HFFc6 (cell line): ENCODE results near the gene NUP62CL. TPM values are rescaled to one million over a fixed set of nuclear protein-coding genes. Genes with fewer than 3 reads are reported as not detected.
A peak's percentile ranks its signal among the peaks of the same experiment; 100 is the strongest.

ENCODE experiments used
- DNase-seq: peaks from one replicate; pipeline ENCODE4 v3.0.0-alpha.2; 2018
- H3K27ac Mint-ChIP-seq: 2 replicates; pipeline ENCODE4 v1.8.0; 2020; ENCODE audit warnings: mild to moderate bottlenecking, mixed read lengths
- H3K27me3 Mint-ChIP-seq: 2 replicates; pipeline ENCODE4 v1.8.0; 2021; ENCODE audit warnings: mild to moderate bottlenecking, moderate library complexity, mixed read lengths; ENCODE audit not compliant: insufficient read depth
- H3K36me3 Mint-ChIP-seq: 2 replicates; pipeline ENCODE4 v1.8.0; 2021; ENCODE audit warnings: low read depth, mixed read lengths
- H3K4me1 Mint-ChIP-seq: 2 replicates; pipeline ENCODE4 v1.8.0; 2020; ENCODE audit warnings: low read depth, mixed read lengths
- H3K4me3 Mint-ChIP-seq: 2 replicates; pipeline ENCODE4 v1.8.0; 2020; ENCODE audit warnings: mild to moderate bottlenecking, moderate library complexity, mixed read lengths
- H3K9me3 Mint-ChIP-seq: 2 replicates; pipeline ENCODE4 v1.8.0; 2020; ENCODE audit warnings: mild to moderate bottlenecking, mixed read lengths
- total RNA-seq, 6 experiments: library from RNA; stranded (reverse); fragmentation: NEBNext Ultra II Directional; extraction: Animal tissue kit (Norgen Biotek cat#: 25700); gene quantifications; 2 replicates in 1 of 6; 3 replicates in 5 of 6; pipeline ENCODE4 v1.2.3, GENCODE V29; 2021
- TF ChIP-seq, protein P1 (sequence below): fragments of 200-600 bp; sonication (generic); IDR thresholded peaks from 2 replicates; pipeline ENCODE4 v1.5.0; 2021; ENCODE audit warnings: antibody characterized with exemption, mild to moderate bottlenecking

Gene NUP62CL
- total RNA-seq, 6 experiments from 2014 or later, result not detected

DNA sequence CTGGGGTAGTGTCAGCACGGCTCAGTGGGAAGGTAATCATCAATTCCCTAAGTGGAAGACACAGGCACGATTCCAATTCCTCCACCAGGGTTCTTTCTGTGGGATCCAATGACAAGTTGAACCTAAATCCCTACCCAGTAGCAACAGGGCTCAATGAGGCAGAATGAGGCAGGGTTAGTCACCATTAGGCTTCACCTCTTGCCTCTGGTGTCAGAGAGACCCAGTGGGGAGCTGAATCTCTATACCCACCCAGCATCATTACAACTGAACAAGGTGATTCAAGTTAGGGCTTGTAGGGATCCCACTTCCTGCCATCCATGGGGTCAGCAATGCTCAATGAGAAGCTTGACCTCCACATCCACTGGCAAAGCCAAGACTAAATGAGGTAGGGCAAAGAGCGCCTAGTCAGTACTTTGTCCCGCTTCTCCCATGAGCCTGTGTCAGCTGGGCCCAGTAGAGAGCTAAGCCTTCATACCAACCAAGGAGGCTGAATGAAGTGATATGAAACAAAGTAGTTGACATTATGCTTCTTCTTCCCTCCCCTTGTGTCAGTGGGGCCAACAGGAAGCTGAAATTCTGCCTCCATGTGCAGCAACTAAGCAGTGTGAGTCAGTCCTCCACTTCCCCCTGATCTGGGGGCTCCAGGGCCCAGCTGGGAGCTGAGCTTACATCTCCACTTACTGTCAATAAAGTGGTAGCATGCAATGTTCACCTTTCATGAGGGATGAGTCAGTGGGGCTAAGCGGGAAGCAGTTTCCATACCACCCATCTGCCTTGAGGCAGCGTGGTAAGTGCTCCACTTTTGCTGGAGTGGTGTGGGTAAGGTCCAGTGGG lies 51.2 kb downstream of the NUP62CL start:
- DNase-seq, result no peak
- H3K9me3 Mint-ChIP-seq, result no peaks in the 10 kb centered on the region
- no peaks in the 10 kb centered on the region for H3K36me3 Mint-ChIP-seq
- no peak overlapping the region for H3K27ac Mint-ChIP-seq
- H3K4me1 Mint-ChIP-seq, result no peaks in the 10 kb centered on the region
- H3K27me3 Mint-ChIP-seq, result no peaks in the 10 kb centered on the region
- TF ChIP-seq, protein P1, sequence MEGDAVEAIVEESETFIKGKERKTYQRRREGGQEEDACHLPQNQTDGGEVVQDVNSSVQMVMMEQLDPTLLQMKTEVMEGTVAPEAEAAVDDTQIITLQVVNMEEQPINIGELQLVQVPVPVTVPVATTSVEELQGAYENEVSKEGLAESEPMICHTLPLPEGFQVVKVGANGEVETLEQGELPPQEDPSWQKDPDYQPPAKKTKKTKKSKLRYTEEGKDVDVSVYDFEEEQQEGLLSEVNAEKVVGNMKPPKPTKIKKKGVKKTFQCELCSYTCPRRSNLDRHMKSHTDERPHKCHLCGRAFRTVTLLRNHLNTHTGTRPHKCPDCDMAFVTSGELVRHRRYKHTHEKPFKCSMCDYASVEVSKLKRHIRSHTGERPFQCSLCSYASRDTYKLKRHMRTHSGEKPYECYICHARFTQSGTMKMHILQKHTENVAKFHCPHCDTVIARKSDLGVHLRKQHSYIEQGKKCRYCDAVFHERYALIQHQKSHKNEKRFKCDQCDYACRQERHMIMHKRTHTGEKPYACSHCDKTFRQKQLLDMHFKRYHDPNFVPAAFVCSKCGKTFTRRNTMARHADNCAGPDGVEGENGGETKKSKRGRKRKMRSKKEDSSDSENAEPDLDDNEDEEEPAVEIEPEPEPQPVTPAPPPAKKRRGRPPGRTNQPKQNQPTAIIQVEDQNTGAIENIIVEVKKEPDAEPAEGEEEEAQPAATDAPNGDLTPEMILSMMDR, result no peak
- H3K4me3 Mint-ChIP-seq, result no peak overlapping the region

- H3K36me3 Mint-ChIP-seq, result no peaks in the 10 kb centered on the region
- H3K4me1 Mint-ChIP-seq, result no peaks in the 10 kb centered on the region
- TF ChIP-seq, protein P1, result no peak
- H3K27ac Mint-ChIP-seq, result no peak overlapping the region
- no peak overlapping the region for H3K4me3 Mint-ChIP-seq
- no peak for DNase-seq
- H3K9me3 Mint-ChIP-seq, result no peaks in the 10 kb centered on the region
- H3K27me3 Mint-ChIP-seq, result no peaks in the 10 kb centered on the region
Measured at GRCh38 chrX:107153005-107153404, 53.2 kb downstream of the NUP62CL start.

- no peaks in the 10 kb centered on the region for H3K4me1 Mint-ChIP-seq
- H3K27ac Mint-ChIP-seq, result no peak overlapping the region
- no peaks in the 10 kb centered on the region for H3K9me3 Mint-ChIP-seq
- TF ChIP-seq, protein P1, result no peak
- DNase-seq, result no peak
- H3K4me3 Mint-ChIP-seq, result no peak overlapping the region
- peaks cover 4% of the 10 kb centered on the region for H3K27me3 Mint-ChIP-seq
- no peaks in the 10 kb centered on the region for H3K36me3 Mint-ChIP-seq
Measured at GRCh38 chrX:107146670-107147069, 59.6 kb downstream of the NUP62CL start.

DNA sequence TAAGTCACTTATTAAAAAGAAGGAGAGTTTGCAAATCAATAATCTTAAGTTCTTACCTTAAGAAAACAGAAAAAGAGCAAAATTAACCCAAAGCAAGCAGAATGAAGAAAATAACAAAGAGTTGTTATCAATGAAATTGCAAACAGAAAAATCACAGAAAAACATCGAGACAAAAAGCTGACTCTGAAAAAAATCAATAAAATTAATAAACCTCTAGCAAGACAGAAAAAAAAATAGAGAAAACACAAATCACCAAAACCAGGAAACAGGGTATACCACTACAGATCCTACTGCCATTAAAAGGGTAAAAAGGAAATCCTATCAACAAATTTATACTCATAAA lies 70.3 kb downstream of the NUP62CL start:
- H3K4me1 Mint-ChIP-seq, result peaks cover 17% of the 10 kb centered on the region
- no peak for DNase-seq
- no peaks in the 10 kb centered on the region for H3K9me3 Mint-ChIP-seq
- TF ChIP-seq, protein P1, result no peak
- no peaks in the 10 kb centered on the region for H3K27me3 Mint-ChIP-seq
- no peak overlapping the region for H3K27ac Mint-ChIP-seq
- 0 out of 2 replicates have a peak overlapping the region, but pooled peaks have one; percentile 22 for H3K4me3 Mint-ChIP-seq
- H3K36me3 Mint-ChIP-seq, result no peaks in the 10 kb centered on the region

DNA sequence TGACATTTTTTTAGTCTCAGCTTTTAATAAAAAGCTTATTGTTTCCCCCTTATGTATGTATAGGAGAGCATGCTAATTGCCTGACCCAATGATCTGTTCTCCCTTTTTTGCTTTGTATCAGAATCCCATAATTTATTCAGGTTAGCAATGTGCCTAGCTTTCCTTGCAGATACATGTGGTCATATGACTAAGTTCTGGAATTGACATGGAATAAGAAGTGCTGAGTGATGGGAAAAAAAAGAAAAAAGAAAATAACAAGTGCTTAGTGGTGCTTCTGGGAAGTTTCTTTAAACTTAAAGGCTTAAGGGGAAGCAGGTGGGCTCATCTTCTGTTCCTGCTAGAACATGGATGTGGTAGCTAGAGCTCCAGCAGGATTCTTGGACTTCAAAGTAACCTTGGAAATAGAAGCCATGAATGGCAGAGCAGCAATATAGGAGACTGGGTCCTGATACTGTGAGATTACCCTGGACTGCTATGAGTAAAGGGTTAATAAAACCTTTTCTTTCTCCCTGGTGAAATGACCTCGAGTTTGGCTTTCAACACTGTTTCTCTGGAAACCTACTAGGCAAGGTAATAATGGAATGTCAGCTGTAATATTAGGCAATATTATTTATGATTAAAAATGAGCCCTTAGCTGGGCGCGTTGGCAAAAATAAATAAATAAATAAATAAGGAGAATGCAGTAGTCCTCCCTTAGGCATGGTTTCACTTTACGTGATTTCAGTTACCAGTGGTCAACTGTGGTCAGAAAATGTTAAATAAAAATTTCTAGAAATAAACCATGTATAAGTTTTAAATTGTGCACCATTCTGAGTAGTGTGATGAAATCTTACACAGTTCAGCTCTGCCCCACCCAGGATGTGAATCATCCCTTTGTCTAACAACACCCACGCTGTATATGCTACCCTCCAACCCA lies 70.9 kb downstream of the NUP62CL start:
- H3K36me3 Mint-ChIP-seq, result no peaks in the 10 kb centered on the region
- 0 out of 2 replicates have a peak overlapping the region, but pooled peaks have one; percentile 22 for H3K4me3 Mint-ChIP-seq
- no peak for DNase-seq
- no peaks in the 10 kb centered on the region for H3K9me3 Mint-ChIP-seq
- TF ChIP-seq, protein P1, result no peak
- H3K27me3 Mint-ChIP-seq, result no peaks in the 10 kb centered on the region
- no peak overlapping the region for H3K27ac Mint-ChIP-seq
- H3K4me1 Mint-ChIP-seq, result peaks cover 17% of the 10 kb centered on the region
